HepG2 (cell line): ENCODE results near the gene SLC25A47.

Experiments
- BORCS8-MEF2B ChIP-seq: sonication (generic); formaldehyde crosslinking; IDR thresholded peaks from 2 replicates; pipeline ENCODE4 v1.8.0; 2022; ENCODE audit warnings: mild to moderate bottlenecking, missing genetic modification reagents
- BRF2 ChIP-seq: sonication (generic); formaldehyde crosslinking; IDR thresholded peaks from 2 replicates; pipeline ENCODE4 v1.8.1; 2022; ENCODE audit warnings: mild to moderate bottlenecking, missing genetic modification reagents
- CTCF ChIP-seq: sonication (generic); formaldehyde crosslinking; IDR thresholded peaks from 2 replicates; pipeline ENCODE4 v1.5.0; 2020; ENCODE audit warnings: mild to moderate bottlenecking, missing genetic modification reagents, moderate library complexity
- GABPA ChIP-seq, 2 experiments: IDR thresholded peaks; 2 replicates each; pipeline ENCODE4 v1.6.1; 2011 to 2016; ENCODE audit warnings: low read depth in 2 of 2, low read length in 1 of 2, missing biosample characterization in 1 of 2, missing genetic modification characterization in 1 of 2
- GABPB1 ChIP-seq: IDR thresholded peaks from 2 replicates; pipeline ENCODE4 v1.6.1; 2016; ENCODE audit warnings: mild to moderate bottlenecking, missing genetic modification reagents, moderate library complexity, missing compliant biosample characterization
- JUND ChIP-seq: sonication (generic); formaldehyde crosslinking; IDR thresholded peaks from 2 replicates; pipeline ENCODE4 v1.8.0; 2022; ENCODE audit warnings: mild to moderate bottlenecking, missing genetic modification reagents
- MAFK ChIP-seq, 2 experiments: IDR thresholded peaks in 1 of 2; conservative IDR thresholded peaks in 1 of 2; 2 replicates each; pipeline ENCODE4 v1.6.1; 2011; ENCODE audit warnings: improper control_type of control experiment in 2 of 2, low read length in 2 of 2
- MLLT10 ChIP-seq: sonication (generic); formaldehyde crosslinking; IDR thresholded peaks from 2 replicates; pipeline ENCODE4 v1.4.0; 2020; ENCODE audit warnings: missing genetic modification reagents
- PCBP2 ChIP-seq: fragments of 200-400 bp; formaldehyde crosslinking; optimal IDR thresholded peaks from 2 replicates; pipeline ENCODE3; 2018; ENCODE audit warnings: low read length, low read depth; ENCODE audit not compliant: poor library complexity, severe bottlenecking
- POLR2AphosphoS5 ChIP-seq: IDR thresholded peaks from 2 replicates; pipeline ENCODE4 v1.6.1; 2012; ENCODE audit warnings: low read depth, low read length
- SRF ChIP-seq: IDR thresholded peaks from 2 replicates; pipeline ENCODE4 v1.6.1; 2011; ENCODE audit warnings: mild to moderate bottlenecking, low read depth, low read length, moderate library complexity
- ZNF225 ChIP-seq: sonication (generic); formaldehyde crosslinking; IDR thresholded peaks from 2 replicates; pipeline ENCODE4 v1.4.0; 2020; ENCODE audit warnings: mild to moderate bottlenecking, missing genetic modification reagents

GRCh38 chr14:100293497-100294212 lies 29.5 kb upstream of the SLC25A47 start:
- TF ChIP-seq CTCF (CRISPR knock-in tag), result no peak
- no peak for TF ChIP-seq BORCS8-MEF2B (CRISPR knock-in tag)
- TF ChIP-seq POLR2AphosphoS5, result no peak
- TF ChIP-seq MLLT10 (CRISPR knock-in tag), result no peak
- TF ChIP-seq JUND (CRISPR knock-in tag), result no peak
- no peak for TF ChIP-seq GABPB1 (CRISPR knock-in tag)
- no peak for TF ChIP-seq SRF
- no peak for TF ChIP-seq ZNF225 (CRISPR knock-in tag)
- no peak for TF ChIP-seq GABPA (IDR thresholded peaks at IDR 0.05; ENCODE audit: low read depth, low read length)
- no peak for TF ChIP-seq GABPA (CRISPR knock-in tag; IDR thresholded peaks at IDR 0.05; ENCODE audit: low read depth)
- TF ChIP-seq BRF2 (CRISPR knock-in tag), result no peak
- TF ChIP-seq PCBP2, result no peak
- no peak for TF ChIP-seq MAFK (conservative IDR thresholded peaks at IDR 0.05 in 1 of 2, IDR thresholded peaks at IDR 0.05 in 1 of 2; ENCODE audit: low read length in 2 of 2)
